GM19397 (cell line): Measurements from ENCODE around the gene CEACAM20.
"Not testable (repeated sequence)": the region's sequence is repeated elsewhere in the genome, so short reads cannot be mapped to it uniquely, and the experiment has no call there.

Experiments
- ATAC-seq: cut with Tn5 transposase; IDR thresholded peaks from one replicate; pipeline ENCODE4 v1.9.1; 2021; ENCODE audit warnings: mild to moderate bottlenecking, moderate library complexity; ENCODE audit not compliant: unreplicated experiment

CEACAM20 gene

DNA sequence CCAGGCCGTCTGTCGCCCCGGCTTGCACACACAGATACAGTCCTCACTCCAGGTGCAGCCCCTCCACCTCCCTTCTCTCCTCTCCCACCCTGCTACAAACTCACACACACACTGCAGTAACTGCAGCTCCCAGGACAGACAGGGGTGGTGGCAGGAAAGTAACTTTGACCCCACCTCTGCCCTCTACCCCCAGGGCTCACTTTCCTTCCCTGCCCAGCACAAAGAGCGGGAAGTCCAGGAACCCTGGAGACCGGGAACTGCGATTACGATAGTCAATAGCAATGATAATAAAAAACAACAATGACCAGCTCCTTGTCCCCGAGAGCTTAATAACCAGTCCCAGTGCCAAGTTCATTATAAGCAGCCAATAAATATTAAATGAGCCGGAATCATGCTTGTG is at the start of gene CEACAM20:
TSS of gene CEACAM20 (minus strand) at position 140 of the 400 bp plus-strand sequence. CDS start 166 bp downstream, outside the sequence.
- no peak for ATAC-seq

DNA sequence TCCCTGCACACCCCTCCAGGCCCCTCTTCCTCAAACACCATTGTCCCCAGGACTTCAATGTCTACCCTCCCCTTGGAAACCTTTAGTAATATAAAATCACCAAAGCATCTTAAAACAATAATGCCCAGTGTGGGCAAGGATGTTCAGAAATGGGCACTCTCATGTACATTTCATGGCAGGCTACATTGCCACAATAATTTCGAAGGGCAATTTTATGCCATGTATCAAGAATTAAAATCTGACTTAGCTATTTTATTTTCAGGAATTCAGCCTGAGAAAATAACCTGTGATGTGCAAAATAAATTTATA is 48.0 kb upstream of the CEACAM20 start:
- no peak for ATAC-seq

DNA sequence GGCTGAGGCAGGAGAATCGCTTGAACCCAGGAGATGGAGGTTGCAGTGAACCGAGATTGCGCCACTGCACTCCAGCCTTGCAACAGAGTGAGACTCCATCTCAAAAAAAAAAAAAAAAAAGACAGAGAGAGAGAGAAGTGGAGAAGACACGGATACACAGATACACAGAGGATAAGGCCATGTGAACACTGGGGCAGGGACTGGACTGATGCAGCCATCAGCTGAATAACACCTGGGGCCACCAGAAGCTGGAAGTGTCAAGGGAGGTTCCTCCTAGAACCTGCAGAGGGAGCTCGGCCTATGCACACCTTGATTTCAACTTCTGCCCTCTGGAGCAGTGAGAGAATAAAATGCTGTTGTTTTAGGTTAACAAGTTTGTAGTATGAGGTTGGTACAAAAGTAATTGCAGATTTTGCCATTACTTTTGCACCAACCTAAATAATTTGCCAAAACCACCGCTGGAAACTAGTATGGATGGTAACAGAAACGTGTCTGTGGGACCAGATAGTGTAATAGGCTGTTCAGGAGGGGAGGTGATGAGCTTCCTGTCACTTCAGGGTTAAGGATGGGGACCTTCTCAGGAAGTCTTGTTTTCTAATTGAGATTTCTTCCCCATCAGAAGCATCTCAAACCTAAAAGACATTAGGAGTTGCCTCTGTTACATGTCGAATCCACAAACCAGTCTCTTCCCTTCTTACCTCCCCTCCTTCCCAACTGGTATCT is 47.5 kb upstream of the CEACAM20 start:
- no peak for ATAC-seq

DNA sequence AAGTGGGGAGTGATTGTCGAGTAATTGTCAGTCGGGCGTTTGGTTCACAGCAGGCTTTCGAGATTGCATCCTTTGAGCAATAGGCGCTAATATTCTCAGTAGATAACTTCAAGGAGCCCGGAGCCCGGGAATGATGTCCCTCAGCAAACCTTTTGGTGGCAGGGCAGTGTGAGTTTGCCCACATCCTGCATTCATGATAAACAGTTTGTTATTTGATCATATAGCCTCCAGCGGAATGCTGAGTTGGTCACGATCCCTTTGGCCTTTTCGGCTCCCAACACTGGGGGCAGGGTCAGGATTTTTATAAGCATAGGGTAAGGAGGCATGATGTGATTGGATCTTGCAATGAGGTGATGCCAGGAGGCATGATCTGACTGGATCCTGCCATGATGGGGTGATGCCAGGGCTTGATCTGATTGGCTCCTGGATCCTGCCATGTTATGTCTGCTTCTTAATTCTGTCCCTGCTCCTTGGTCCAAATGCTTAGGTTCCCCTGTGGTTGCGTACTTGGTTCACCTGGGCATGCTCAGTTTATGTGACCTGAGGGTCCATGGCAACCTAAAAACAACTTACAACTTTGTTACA is 45.7 kb upstream of the CEACAM20 start:
- no peak for ATAC-seq

DNA sequence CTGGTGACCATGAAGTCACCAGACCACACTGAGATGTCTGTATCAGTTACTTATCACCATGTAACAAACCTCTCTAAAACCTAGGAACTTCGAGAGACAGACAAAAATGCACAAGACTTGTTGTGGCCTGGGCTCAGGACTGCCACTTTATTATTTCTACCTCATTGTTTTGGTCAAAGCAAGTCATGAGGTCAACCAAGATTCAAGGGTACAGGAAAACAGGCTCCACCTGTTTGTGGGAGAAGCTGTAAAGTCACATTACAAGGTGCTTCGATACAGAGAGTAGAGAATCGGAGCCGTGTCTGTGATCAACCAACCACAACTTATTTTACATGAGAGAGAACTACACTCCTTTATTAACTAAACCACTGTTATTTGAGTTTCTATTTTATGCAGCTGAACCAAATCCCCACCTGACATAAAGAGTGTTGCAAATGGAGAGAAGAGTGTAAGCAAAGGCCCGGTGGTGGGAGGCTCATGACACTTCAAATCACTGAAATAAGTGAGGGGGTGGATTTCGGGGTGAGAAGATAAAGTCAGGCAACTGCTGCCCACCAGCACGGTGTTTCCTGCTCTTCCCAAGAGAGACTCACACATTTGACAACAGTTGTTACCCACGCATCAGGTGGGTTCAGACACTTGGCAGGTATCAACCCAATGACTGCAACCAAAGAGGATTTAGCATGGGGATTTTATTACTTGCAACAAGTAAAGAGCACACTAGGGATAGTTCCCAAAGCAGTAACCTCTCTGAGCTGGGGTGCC is 44.9 kb upstream of the CEACAM20 start:
- ATAC-seq, result no peak

DNA sequence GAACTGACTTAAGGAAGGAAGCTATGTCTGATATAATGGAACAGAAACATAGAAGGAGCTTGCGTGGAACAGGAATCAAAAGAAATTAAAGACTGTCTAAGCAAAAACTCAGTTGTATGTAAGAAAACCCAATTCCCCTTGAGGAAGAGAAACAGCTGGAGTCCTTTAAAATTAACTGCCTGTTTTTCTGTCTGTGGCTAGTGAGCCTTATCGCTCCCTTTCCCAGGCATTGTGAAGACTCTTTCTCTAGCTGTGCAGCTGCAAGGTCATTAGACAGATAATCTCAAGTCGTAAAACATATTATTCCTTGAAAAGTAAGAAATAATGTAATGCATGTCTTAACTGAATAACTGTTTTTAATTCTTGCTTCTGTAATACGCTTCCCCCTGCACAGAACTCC is 44.2 kb upstream of the CEACAM20 start:
- no peak for ATAC-seq

DNA sequence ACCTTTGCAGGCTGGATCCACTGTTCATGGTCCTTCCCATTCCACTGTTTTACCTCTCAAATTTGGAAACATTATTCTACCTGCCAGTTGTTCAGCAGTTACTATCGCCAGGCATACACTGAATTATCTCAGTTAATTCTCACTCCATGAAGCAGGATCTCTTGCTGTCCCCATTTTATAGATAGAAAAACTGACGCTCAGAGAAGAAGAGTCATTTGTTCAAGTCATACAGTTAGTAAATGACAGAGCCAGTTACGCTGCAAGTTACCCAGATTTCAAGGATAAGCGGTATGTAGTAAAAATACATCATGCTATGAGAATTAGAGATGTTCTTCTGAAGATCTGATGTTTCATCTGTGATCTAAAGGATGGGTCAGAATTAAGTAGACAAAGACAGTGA is 43.7 kb upstream of the CEACAM20 start:
- ATAC-seq, result no peak

DNA sequence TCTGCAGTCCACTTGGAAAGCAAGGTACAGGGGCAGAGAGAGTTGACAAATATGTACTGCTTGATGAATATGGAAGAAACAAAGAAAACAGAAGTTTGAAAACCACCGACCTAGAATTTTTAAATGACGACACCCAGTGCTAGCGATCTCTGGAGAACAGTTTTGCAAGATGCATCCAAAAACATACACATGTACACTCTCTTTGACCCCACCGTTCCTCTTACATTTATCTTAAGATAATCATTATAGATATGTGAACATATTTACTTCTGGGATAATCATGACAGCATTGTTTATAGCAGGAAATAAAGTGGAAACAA is 43.1 kb upstream of the CEACAM20 start:
- ATAC-seq, result no peak

DNA sequence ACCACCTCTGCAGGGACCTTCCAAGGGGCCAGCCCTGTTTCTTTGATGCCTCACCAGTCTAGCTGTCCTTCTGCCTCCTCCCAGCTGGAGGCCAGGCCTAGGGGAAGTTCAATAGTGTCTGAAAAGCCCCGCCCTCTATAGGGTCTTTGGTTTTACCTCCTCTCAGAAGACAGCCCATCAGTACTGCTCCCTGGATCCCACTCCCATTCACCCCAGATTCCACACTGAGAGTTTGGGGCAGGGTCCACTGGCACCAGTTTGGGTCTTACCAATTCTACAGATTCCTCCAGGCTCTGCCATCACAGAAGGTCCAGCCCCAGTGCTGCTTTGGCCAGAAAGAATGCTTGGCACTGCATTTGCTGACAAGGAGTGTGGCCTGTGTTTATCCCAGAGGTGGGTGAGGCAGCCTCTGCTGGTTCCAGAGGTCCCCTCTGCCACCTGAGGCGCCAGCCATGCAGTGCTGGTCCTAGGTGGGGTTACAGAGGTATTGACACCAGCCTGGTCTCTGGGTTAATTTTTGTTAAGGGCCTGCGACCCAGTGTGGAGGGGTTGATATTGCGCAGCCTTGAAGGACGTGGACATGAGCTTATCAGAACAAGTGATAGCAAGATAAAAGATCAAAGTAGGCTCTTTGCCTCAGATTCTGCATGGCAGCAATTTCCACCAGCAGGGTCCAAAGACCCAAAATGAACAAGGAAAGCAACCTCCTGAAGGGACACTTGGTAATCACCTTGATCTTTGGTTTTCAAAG is 42.5 kb upstream of the CEACAM20 start:
- ATAC-seq, result no peak

DNA sequence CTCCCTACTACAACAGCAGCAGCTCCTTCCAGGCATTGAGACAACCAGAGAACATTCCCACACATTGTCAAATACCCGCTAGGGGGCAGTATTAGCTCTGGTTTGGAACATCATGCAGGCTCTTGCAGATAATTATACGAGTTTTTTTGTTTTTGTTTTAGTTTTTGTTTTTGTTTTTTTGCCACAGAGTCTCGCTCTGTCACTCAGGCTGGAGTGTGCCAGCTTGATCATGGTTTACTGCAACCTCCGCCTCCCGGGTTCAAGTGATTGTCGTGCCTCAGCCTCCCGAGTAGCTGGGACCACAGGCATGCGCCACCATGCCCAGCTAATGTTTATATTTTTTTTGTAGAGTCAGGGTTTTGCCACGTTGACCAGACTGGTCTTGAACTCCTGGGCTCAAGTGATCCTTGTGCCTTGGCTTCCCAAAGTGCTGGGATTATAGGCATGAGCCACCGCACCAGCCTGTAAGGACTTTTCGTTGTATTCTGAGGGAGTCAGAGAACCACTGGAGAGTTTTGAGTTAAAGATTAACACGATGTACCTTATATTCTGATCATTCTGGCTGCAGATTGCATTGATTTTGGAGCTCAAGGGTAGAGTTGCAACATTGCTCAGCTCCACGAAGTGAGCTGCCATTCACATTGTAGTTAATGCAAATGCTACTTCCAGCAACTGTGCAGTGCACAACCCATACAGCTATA is 41.7 kb upstream of the CEACAM20 start:
- no peak for ATAC-seq

DNA sequence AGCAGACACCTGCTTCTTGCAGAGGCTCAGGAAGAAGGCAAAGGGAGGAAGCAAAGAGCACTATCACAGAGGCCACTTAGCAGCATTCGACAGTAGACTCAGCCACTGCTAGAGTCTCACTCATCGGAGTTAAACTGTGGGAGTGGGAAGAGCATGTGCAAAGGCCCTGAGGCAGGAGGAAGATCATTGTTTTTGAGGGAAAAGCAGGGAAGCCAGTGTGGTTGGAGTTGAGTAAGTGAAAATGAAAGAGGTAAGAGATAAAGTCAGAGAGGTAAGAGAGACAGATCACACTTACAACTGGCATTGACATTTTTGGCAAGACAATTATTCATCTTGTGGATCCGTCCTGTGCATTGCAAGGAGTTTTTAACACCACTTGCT is 41.1 kb upstream of the CEACAM20 start:
- ATAC-seq, result no peak

DNA sequence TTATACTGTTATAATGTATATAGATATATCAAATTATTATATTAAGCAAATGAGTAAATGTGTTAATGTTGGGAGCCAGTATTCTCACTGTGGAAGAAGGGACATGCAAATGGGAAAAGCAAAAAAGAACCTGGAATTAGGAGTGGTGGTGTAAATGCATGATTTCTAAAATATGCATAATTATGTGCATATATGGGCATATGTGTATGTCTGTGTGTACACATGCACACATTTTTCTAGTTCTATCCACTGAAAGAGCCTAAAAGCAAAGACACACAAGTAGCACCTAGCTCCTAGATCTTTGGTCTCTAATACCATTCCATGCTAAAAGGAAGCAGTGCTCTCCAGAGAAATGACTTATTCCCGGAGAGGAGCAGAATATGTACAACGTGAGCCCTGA is 38.3 kb upstream of the CEACAM20 start:
- no peak for ATAC-seq

DNA sequence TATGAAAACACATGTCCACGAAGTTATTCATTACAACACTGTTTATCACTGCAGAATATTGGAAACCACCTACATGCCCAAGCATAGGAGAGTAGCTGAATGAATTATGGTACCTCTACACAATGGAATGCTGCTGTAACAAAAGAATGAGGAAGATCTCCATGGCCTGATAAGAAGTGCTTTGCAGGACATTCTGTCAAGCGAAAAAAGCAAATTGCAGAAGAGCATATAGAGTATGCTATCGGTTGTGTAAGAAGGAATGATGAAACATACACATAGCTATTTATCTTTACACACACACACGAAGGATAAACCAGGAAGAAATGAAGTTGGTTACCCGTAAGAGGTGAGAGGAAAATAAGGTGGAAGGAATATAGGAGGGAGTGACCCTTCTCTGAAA is 37.5 kb upstream of the CEACAM20 start:
- ATAC-seq, result no peak

DNA sequence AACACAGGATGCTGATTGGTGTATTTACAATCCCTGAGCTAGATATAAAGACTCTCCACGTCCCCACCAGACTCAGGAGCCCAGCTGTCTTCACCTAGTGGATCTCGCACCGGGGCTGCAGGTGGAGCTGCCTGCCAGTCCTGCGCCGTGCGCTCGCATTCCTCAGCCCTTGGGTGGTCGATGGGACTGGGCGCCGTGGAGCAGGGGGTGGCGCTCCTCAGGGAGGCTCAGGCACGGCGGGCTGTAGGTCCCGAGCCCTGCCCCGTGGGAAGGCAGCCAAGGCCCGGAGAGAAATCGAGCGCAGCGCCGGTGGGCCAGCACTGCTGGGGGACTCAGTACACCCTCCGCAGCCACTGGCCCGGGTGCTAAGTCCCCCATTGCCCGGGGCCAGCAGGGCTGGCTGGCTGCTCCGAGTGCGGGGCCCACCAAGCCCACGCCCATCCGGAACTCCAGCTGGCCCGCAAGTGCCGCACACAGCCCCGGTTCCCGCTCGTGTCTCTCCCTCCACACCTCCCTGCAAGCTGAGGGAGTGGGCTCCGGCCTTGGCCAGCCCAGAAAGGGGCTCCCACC is 33.7 kb upstream of the CEACAM20 start:
- ATAC-seq, result not testable (repeated sequence)

DNA sequence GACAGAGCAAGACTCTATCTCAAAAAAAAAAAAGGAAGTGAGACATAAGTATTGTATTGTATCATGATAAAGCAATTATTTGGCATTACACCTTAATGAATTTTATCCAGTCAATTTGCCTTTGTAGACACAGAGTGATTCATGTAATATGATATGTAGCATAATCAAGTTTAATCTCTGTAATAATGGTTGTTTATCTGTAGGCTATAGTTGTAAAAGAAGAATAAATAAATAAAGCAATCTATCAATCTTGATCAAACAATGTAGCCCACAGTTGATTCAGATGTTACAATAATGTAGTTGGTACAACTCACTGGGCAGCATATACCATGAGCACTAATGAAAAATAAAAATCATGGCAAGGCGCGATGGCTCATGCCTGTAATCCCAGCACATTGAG is 28.5 kb upstream of the CEACAM20 start:
- ATAC-seq, result no peak

DNA sequence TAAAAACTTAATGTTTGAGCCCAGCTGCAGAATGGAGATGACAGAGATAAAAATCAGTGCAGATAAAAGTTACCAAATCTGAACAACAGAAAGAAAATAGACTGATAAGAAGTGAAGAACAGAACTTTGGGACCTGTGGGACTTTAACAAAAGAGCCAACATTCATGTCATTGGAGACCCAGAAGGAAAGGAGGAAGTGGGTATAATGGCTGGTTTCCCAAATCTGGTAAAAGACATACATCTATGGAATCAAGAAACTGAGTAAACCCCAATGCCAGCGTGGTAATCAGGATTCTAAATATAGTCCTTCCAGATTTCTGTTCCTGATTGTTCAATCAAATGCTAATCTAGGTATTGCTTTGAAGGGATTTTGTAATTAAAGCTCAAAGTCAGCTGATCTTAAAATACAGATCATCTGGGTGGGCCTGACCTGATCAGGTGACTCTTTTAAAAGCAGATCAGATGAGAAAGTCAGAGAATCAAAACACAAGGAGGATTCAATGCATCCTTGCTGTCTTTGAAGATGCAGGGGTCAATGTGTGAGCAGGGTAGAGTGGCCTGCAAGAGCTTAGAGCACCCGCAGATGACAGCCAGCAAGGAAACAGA is 25.3 kb upstream of the CEACAM20 start:
- ATAC-seq, result no peak

DNA sequence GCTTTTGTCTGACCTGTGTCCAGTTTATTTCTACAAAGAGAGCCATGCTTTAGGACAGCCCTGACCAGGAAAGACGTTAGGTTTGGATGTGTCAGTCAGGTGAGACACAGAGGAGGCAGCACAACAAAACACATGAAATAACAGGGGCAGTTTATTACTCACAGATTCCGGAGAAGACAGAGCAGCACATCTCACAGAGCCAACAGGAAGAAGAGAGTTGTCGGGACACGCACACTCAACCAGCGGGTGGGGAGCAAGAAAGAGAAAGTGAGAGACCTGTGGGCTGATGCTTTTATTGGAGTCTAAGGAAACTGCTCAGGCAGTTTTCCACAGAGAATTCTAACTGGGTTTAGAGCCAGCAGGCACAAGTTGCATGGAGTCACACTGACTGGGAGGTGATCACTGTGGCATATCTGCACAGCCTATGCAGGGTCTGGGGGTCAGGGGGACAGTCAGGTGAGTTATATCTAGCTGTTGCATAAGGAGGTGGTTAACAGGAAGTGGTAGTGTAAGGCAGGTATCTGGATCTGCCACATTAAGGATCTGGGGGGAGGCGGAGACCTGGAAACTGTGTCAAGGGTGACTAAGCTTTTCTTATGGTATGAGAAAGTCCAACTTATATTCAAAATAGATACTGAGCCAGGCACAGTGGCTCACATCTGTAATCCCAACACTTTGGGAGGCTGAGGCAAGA is 24.1 kb upstream of the CEACAM20 start:
- ATAC-seq, result no peak

DNA sequence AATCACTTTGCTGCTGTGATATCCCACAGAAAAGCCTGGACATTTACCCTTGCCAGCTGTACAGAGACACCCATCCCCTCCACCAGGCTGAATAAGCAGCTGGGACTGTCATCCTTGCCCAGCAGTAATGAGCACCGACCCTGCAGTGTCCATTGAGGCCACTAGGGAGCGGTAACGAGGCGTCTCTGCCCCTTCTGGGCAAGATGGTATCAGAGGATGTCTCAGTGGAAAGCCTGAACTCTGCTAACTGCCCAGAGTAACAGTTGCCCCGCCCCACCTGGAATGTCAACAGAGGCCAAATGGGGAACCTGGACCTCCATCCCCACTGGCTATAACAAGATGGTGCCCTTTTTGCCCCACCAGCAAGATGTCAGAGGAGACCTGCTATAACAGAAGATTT is 22.8 kb upstream of the CEACAM20 start:
- no peak for ATAC-seq

DNA sequence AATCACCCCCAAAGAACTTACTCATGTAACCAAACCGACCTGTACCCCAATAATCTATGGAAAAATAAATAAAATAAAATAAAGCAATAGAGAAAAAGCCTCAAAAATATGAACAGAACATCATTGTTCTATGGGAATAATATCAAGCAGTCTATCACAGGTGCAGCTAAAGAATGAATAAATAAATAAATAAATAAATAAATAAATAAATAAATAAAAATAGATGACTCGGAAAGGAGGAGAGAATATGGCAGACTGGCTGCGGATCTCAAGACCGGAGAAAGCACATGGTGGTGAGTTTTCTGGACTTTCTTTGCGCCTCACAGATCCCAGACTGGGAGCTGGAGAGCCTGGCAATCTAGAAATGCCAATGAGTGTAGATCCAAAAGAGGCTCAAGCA is 22.4 kb upstream of the CEACAM20 start:
- no peak for ATAC-seq

DNA sequence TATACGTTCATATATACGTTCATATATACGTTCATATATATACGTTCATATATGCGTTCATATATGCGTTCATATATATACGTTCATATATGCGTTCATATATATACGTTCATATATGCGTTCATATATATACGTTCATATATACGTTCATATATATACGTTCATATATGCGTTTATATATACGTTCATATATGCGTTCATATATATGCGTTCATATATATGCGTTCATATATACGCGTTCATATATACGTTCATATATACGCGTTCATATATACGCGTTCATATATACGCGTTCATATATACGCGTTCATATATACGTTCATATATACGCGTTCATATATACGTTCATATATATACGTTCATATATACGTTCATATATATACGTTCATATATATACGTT is 21.5 kb upstream of the CEACAM20 start:
- not testable (repeated sequence) for ATAC-seq
